MCF 10A (cell line): Measurements from ENCODE around the gene GLYATL1. TPM values are rescaled to one million over a fixed set of nuclear protein-coding genes. Genes with fewer than 3 reads are reported as not detected.

ENCODE experiments used
- BruUV-seq: library from RNA; stranded (reverse); fragments of 400-500 nt; replicated peaks from 2 replicates; lab custom pipeline; 2021; lab: Mats Ljungman, UMichigan
- CTCF ChIA-PET: fragments of 300-600 bp; sonication (Branson Sonifier 250); formaldehyde crosslinking; extraction: SDS; loops from one replicate; lab custom pipeline; 2021; ENCODE audit warnings: antibody characterized with exemption, inconsistent platforms; lab: Yijun Ruan, JAX
- POLR2A ChIA-PET: fragments of 300-600, 350-650 bp; sonication (Branson Sonifier 250); formaldehyde crosslinking; extraction: SDS; loops from one replicate; lab custom pipeline; 2020; ENCODE audit warnings: antibody characterized with exemption, inconsistent platforms; lab: Yijun Ruan, JAX
- DNase-seq: peaks from one replicate; pipeline ENCODE4 v3.0.0-alpha.2; 2018; ENCODE audit not compliant: unreplicated experiment
- H3K27ac Mint-ChIP-seq: one replicate; pipeline ENCODE4 v1.8.0; 2022; ENCODE audit warnings: mild to moderate bottlenecking, low read depth, mixed read lengths; ENCODE audit not compliant: unreplicated experiment
- H3K27me3 Mint-ChIP-seq: one replicate; pipeline ENCODE4 v1.8.0; 2022; ENCODE audit warnings: mixed read lengths; ENCODE audit not compliant: insufficient read depth, unreplicated experiment
- H3K36me3 Mint-ChIP-seq: one replicate; pipeline ENCODE4 v1.8.0; 2022; ENCODE audit warnings: mild to moderate bottlenecking, moderate library complexity, mixed read lengths; ENCODE audit not compliant: insufficient read depth, unreplicated experiment
- H3K4me1 Mint-ChIP-seq: one replicate; pipeline ENCODE4 v1.8.0; 2022; ENCODE audit warnings: mixed read lengths; ENCODE audit not compliant: insufficient read depth, unreplicated experiment
- H3K4me3 Mint-ChIP-seq: one replicate; pipeline ENCODE4 v1.8.0; 2022; ENCODE audit warnings: mild to moderate bottlenecking, moderate library complexity, mixed read lengths; ENCODE audit not compliant: unreplicated experiment
- H3K9me3 Mint-ChIP-seq: one replicate; pipeline ENCODE4 v1.8.0; 2022; ENCODE audit warnings: mixed read lengths; ENCODE audit not compliant: unreplicated experiment
- intact Hi-C: fragments of 100-400 bp; cut with micrococcal nuclease; formaldehyde crosslinking; loops from 2 replicates; pipeline ENCODE4 v1.14.1; 2022
- total RNA-seq: library from RNA; stranded (reverse); gene quantifications from 2 replicates; pipeline ENCODE4 v1.2.3, GENCODE V29; 2022
- TF ChIP-seq, protein P1 (sequence below): fragments of 200-600 bp; IDR thresholded peaks from one replicate; pipeline ENCODE4 v1.8.0; 2022; ENCODE audit warnings: antibody characterized with exemption, mild to moderate bottlenecking; ENCODE audit not compliant: unreplicated experiment

Gene GLYATL1
- total RNA-seq, 1 experiment from 2014 or later = not detected

DNA sequence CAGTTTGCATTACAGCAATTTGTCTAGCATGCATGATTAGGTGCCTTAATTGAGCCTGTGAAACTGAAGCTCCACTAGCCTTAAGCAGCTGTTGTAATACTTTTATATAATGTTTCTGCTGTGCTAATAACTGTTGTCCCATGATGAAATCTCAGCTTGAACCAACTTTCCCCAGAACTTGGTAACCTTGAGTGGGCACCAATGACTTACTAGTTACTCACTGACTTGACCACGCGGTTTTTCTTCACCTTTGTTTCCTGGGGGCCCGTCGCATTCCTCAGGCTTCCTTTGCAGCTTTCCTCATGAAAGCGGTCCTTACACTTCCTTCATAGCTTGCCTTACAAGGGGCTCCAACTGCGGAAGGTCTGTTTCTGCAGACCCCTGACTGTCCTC is 11.2 kb upstream of the GLYATL1 start:
- ChIA-PET POLR2A (interaction anchor here (1.4 kb wide), 1 partner anchor 9 kb away, joined by 5 read pairs; no protein-coding TSS in a partner anchor), CTCF (interaction anchor here (0.7 to 3.7 kb wide), 3 partner anchors 81 to 274 kb away, joined by 3 to 11 read pairs (median 3); no protein-coding TSS in a partner anchor)
- Mint-ChIP-seq H3K36me3 (peaks cover 6% of the 10 kb centered on the region), H3K27ac (no peak overlapping the region), H3K27me3 (no peaks in the 10 kb centered on the region), H3K4me3 (no peak overlapping the region), H3K9me3 (no peaks in the 10 kb centered on the region), H3K4me1 (peaks cover 10% of the 10 kb centered on the region)
- intact Hi-C loops = no loop called here
- no peak for DNase-seq
- TF ChIP-seq, protein P1, sequence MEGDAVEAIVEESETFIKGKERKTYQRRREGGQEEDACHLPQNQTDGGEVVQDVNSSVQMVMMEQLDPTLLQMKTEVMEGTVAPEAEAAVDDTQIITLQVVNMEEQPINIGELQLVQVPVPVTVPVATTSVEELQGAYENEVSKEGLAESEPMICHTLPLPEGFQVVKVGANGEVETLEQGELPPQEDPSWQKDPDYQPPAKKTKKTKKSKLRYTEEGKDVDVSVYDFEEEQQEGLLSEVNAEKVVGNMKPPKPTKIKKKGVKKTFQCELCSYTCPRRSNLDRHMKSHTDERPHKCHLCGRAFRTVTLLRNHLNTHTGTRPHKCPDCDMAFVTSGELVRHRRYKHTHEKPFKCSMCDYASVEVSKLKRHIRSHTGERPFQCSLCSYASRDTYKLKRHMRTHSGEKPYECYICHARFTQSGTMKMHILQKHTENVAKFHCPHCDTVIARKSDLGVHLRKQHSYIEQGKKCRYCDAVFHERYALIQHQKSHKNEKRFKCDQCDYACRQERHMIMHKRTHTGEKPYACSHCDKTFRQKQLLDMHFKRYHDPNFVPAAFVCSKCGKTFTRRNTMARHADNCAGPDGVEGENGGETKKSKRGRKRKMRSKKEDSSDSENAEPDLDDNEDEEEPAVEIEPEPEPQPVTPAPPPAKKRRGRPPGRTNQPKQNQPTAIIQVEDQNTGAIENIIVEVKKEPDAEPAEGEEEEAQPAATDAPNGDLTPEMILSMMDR = no peak
- BruUV-seq = no TSS peak

DNA sequence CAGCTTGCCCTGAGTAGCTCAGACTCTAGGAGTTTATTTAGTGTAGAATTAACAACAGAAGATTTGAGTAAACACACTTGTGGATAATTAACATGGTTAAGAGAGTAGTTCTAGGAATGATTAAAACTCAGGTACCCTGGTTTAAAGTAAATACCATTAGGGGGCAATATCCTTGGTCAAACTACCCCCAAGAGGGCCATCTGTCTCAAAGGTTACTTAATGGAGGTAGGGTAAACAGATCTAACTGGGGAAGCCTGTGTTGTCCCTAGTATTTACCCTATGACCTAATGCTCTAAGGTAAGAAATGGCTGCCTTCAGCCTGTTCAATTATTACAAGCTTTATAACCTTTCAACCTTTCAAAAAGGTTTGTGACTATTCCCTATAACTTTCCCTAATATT is 10.6 kb upstream of the GLYATL1 start:
- Mint-ChIP-seq H3K9me3 (no peaks in the 10 kb centered on the region), H3K27me3 (no peaks in the 10 kb centered on the region), H3K36me3 (peaks cover 6% of the 10 kb centered on the region), H3K4me3 (no peak overlapping the region), H3K27ac (no peak overlapping the region), H3K4me1 (peaks cover 4% of the 10 kb centered on the region)
- POLR2A ChIA-PET = no interaction called here
- intact Hi-C loops = no loop called here
- CTCF ChIA-PET = interaction anchor here (0.5 to 3.7 kb wide), 4 partner anchors 81 to 1471 kb away, joined by 3 to 11 read pairs (median 4); no protein-coding TSS in a partner anchor
- BruUV-seq = no TSS peak
- TF ChIP-seq, protein P1 = no peak
- DNase-seq = no peak

DNA sequence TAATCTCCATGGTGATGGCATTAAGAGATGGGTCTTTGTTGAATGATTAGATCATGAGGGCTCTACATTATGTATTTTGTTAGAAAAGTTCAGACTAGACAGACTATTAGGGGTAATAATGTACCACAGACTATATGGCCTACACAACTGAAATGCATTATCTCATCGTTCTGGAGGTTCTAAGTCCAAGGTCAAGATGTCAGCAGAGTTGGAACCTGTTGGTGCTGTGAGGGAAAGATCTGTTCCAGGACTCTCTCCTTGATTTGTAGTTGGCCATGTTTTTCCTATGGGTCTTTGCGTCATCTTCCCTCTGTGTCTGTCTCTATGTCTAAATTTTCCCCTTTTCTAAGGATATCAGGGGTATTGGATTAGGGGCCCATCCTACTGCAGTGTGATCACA is 8.4 kb upstream of the GLYATL1 start:
- Mint-ChIP-seq H3K36me3 (peaks cover 6% of the 10 kb centered on the region), H3K27ac (no peak overlapping the region), H3K27me3 (no peaks in the 10 kb centered on the region), H3K4me3 (no peak overlapping the region), H3K9me3 (no peaks in the 10 kb centered on the region), H3K4me1 (no peaks in the 10 kb centered on the region)
- CTCF ChIA-PET = no interaction called here
- no TSS peak for BruUV-seq
- POLR2A ChIA-PET = interaction anchor here (0.6 kb wide), 1 partner anchor 65 kb away, joined by 3 read pairs; no protein-coding TSS in a partner anchor
- TF ChIP-seq, protein P1 = no peak
- DNase-seq = no peak
- intact Hi-C loops = no loop called here

DNA sequence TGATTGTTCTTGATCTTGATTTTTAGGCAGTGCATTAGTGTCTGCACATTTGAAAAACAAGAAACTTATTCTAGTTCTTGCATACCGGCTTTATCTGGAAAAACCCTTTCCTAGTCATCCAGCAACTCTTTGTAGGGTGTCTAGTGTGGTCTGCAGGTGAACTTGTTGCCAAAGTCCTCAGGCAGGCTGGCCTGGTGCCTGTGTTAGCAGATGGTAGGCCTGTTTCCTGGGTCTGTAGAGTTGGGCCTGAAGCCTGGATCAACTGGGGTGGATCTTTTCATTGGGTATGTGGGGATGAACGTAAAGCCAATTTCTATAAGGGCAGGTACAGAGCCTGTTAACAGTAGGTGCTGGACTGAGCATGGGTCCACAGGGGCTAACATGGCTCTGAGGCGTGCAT is 5.6 kb upstream of the GLYATL1 start:
- Mint-ChIP-seq H3K36me3 (peaks cover 6% of the 10 kb centered on the region), H3K4me3 (no peak overlapping the region), H3K27me3 (no peaks in the 10 kb centered on the region), H3K9me3 (no peaks in the 10 kb centered on the region), H3K4me1 (no peaks in the 10 kb centered on the region), H3K27ac (no peak overlapping the region)
- CTCF ChIA-PET = interaction anchor here (0.6 to 0.7 kb wide), 2 partner anchors 10 to 425 kb away, joined by 3 to 4 read pairs; no protein-coding TSS in a partner anchor
- POLR2A ChIA-PET = no interaction called here
- no TSS peak for BruUV-seq
- intact Hi-C loops = no loop called here
- TF ChIP-seq, protein P1 = no peak
- no peak for DNase-seq
